ENCODE measurements around the gene SPATA4.
"Not testable (repeated sequence)": the region's sequence is repeated elsewhere in the genome, so short reads cannot be mapped to it uniquely, and the experiment has no call there.

SPATA4 gene

GRCh38 chr4:176195184-176195978, at the start of gene SPATA4:
Gene SPATA4, minus strand, starts transcription at chr4:176195585. Its CDS starts 23 bp downstream, at chr4:176195562.
- peak; percentile 84 for DNase-seq

- no peak for DNase-seq
These were observed 47.5 kb upstream of the SPATA4 start for GRCh38 chr4:176242764-176243347.

GRCh38 chr4:176241703-176242102, 46.3 kb upstream of the SPATA4 start:
- no peak for DNase-seq

GRCh38 chr4:176238826-176239225, 43.4 kb upstream of the SPATA4 start:
- no peak for DNase-seq

GRCh38 chr4:176238157-176238610, 42.8 kb upstream of the SPATA4 start:
- no peak for DNase-seq

GRCh38 chr4:176236946-176237345, 41.6 kb upstream of the SPATA4 start:
- no peak for DNase-seq

- DNase-seq = no peak
These were observed 35.5 kb upstream of the SPATA4 start for GRCh38 chr4:176230836-176231235.

GRCh38 chr4:176229645-176230044, 34.3 kb upstream of the SPATA4 start:
- no peak for DNase-seq

GRCh38 chr4:176226736-176227135, 31.4 kb upstream of the SPATA4 start:
- no peak for DNase-seq

- DNase-seq = no peak
These were observed 28.2 kb upstream of the SPATA4 start for GRCh38 chr4:176223561-176223960.

- no peak for DNase-seq
These were observed 26.8 kb upstream of the SPATA4 start for GRCh38 chr4:176222149-176222548.

- no peak for DNase-seq
These were observed 22.1 kb upstream of the SPATA4 start for GRCh38 chr4:176217510-176217909.

- not testable (repeated sequence) for DNase-seq
These were observed 17.0 kb upstream of the SPATA4 start for GRCh38 chr4:176212351-176212750.

GRCh38 chr4:176210579-176211296, 15.4 kb upstream of the SPATA4 start:
- no peak for DNase-seq

GRCh38 chr4:176210101-176210500, 14.7 kb upstream of the SPATA4 start:
- DNase-seq = no peak

GRCh38 chr4:176209535-176209934, 14.2 kb upstream of the SPATA4 start:
- DNase-seq = no peak

- DNase-seq = no peak
These were observed 12.5 kb upstream of the SPATA4 start for GRCh38 chr4:176207839-176208238.

GRCh38 chr4:176205299-176205698, 9.9 kb upstream of the SPATA4 start:
- DNase-seq = no peak

- DNase-seq = peak; percentile 60
These were observed 3.0 kb upstream of the SPATA4 start for GRCh38 chr4:176198316-176198903.

GRCh38 chr4:176193938-176194337, 1.4 kb downstream of the SPATA4 start:
- no peak for DNase-seq

- DNase-seq = no peak
These were observed 2.3 kb downstream of the SPATA4 start for GRCh38 chr4:176193126-176193525.

- peak; percentile 81 for DNase-seq
These were observed 3.4 kb downstream of the SPATA4 start for GRCh38 chr4:176191974-176192373.
